SK-N-SH (cell line): ENCODE results near the gene ARID4A. TPM values are rescaled to one million over a fixed set of nuclear protein-coding genes. Genes with fewer than 3 reads are reported as not detected.

Experiments
- CTCF ChIA-PET: fragments of 300-600, 350-600 bp; formaldehyde crosslinking; extraction: SDS; loops from one replicate; lab custom pipeline; 2021; lab: Yijun Ruan, JAX
- POLR2A ChIA-PET: fragments of 350-600 bp; sonication (Branson Sonifier 250); formaldehyde crosslinking; extraction: SDS; loops from one replicate; lab custom pipeline; 2020; ENCODE audit warnings: antibody characterized with exemption, inconsistent platforms; lab: Yijun Ruan, JAX
- DNase-seq: peaks from one replicate; pipeline ENCODE4 v3.0.0; 2012
- H2AFZ ChIP-seq: fragments of 200-600 bp; sonication (generic); 2 replicates; pipeline ENCODE4 v1.8.1; 2016; ENCODE audit warnings: antibody characterized with exemption, mild to moderate bottlenecking, low read depth
- H3F3A ChIP-seq: fragments of 200-600 bp; sonication (generic); replicated peaks from 2 replicates; pipeline ENCODE3; 2016; ENCODE audit warnings: antibody characterized with exemption, mild to moderate bottlenecking; ENCODE audit not compliant: insufficient read depth
- H3K27ac ChIP-seq, 2 experiments: fragments of 200-500 bp in 1 of 2; fragments of 200-600 bp in 1 of 2; sonication (Bioruptor generic) in 1 of 2; sonication (generic), shearing (Covaris generic) in 1 of 2; 2 replicates each; pipeline versions ENCODE4 v1.5.1 to v1.6.1; 2014 to 2016; ENCODE audit warnings: low read depth in 2 of 2, inconsistent platforms in 1 of 2, low read length in 1 of 2, mild to moderate bottlenecking in 1 of 2, mixed read lengths in 1 of 2
- H3K27me3 ChIP-seq: fragments of 200-600 bp; sonication (generic), shearing (Covaris generic); 2 replicates; pipeline ENCODE4 v1.6.1; 2016; ENCODE audit warnings: mixed run types; ENCODE audit not compliant: insufficient read depth
- H3K36me3 ChIP-seq, 2 experiments: fragments of 200-500 bp in 1 of 2; fragments of 200-600 bp in 1 of 2; sonication (Bioruptor generic) in 1 of 2; sonication (generic) in 1 of 2; replicated peaks in 1 of 2; 2 replicates each; pipeline versions ENCODE3 to v1.5.1; 2014 to 2016; ENCODE audit warnings: low read length in 1 of 2, mild to moderate bottlenecking in 1 of 2; ENCODE audit not compliant: insufficient read depth in 2 of 2, control insufficient read depth in 1 of 2
- H3K4me1 ChIP-seq, 2 experiments: fragments of 200-500 bp in 1 of 2; fragments of 200-600 bp in 1 of 2; sonication (Bioruptor generic) in 1 of 2; sonication (generic), shearing (Covaris generic) in 1 of 2; 2 replicates each; pipeline versions ENCODE4 v1.5.1 to v1.6.1; 2014 to 2016; ENCODE audit warnings: low read depth in 1 of 2, low read length in 1 of 2, mixed run types in 1 of 2; ENCODE audit not compliant: insufficient read depth in 2 of 2, control insufficient read depth in 1 of 2
- H3K4me2 ChIP-seq: fragments of 200-600 bp; sonication (generic), shearing (Covaris generic); 2 replicates; pipeline ENCODE4 v1.6.1; 2017; ENCODE audit warnings: mixed run types
- H3K4me3 ChIP-seq, 2 experiments: fragments of 200-500 bp in 1 of 2; fragments of 200-600 bp in 1 of 2; sonication (Bioruptor generic) in 1 of 2; sonication (generic), shearing (Covaris generic) in 1 of 2; 2 replicates each; pipeline versions ENCODE4 v1.5.1 to v1.8.1; 2014 to 2016; ENCODE audit warnings: low read depth in 2 of 2, inconsistent platforms in 1 of 2, low read length in 1 of 2, mild to moderate bottlenecking in 1 of 2, mixed read lengths in 1 of 2, moderate library complexity in 1 of 2
- H3K79me2 ChIP-seq: fragments of 200-600 bp; sonication (generic); 2 replicates; pipeline ENCODE4 v1.8.1; 2017; ENCODE audit warnings: mild to moderate bottlenecking; ENCODE audit not compliant: insufficient read depth
- H3K9ac ChIP-seq: fragments of 200-600 bp; sonication (generic); 2 replicates; pipeline ENCODE4 v1.6.1; 2017; ENCODE audit warnings: mixed run types
- H3K9me2 ChIP-seq: fragments of 200-600 bp; sonication (generic); 2 replicates; pipeline ENCODE4 v1.6.1; 2017; ENCODE audit warnings: mixed run types
- H3K9me3 ChIP-seq: fragments of 200-600 bp; sonication (generic); 2 replicates; pipeline ENCODE4 v1.6.1; 2017; ENCODE audit warnings: mixed run types, mild to moderate bottlenecking, moderate library complexity
- H4K20me1 ChIP-seq: fragments of 200-600 bp; sonication (generic); 2 replicates; pipeline ENCODE4 v1.6.1; 2017; ENCODE audit warnings: mild to moderate bottlenecking, mixed run types; ENCODE audit not compliant: insufficient read depth
- CHD2 ChIP-seq: fragments of 150-350 bp; IDR thresholded peaks from 2 replicates; pipeline ENCODE4 v1.6.1; 2018; ENCODE audit warnings: low read length; ENCODE audit not compliant: partially characterized antibody
- EP300 ChIP-seq, 2 experiments: IDR thresholded peaks; 2 replicates each; pipeline versions ENCODE4 v1.4.0 to v1.6.1; 2012; ENCODE audit warnings: borderline replicate concordance in 1 of 2, low read depth in 1 of 2, low read length in 1 of 2
- EZH2phosphoT487 ChIP-seq: fragments of 200-600 bp; sonication (generic); IDR thresholded peaks from 2 replicates; pipeline ENCODE4 v1.6.1; 2017; ENCODE audit warnings: low read depth, mixed run types, mild to moderate bottlenecking, antibody characterized with exemption, moderate library complexity, borderline replicate concordance
- FOSL2 ChIP-seq: IDR thresholded peaks from 2 replicates; pipeline ENCODE4 v1.4.0; 2012; ENCODE audit warnings: low read depth, mild to moderate bottlenecking, moderate library complexity, borderline replicate concordance
- FOXM1 ChIP-seq: IDR thresholded peaks from 2 replicates; pipeline ENCODE4 v1.4.0; 2012; ENCODE audit warnings: low read depth, mild to moderate bottlenecking
- MEF2A ChIP-seq: IDR thresholded peaks from 2 replicates; pipeline ENCODE4 v1.4.0; 2012; ENCODE audit warnings: low read depth, borderline replicate concordance
- MXI1 ChIP-seq: IDR thresholded peaks from 2 replicates; pipeline ENCODE4 v1.6.1; 2012; ENCODE audit warnings: mild to moderate bottlenecking, low read depth, low read length, improper control_type of control experiment
- NFIC ChIP-seq: IDR thresholded peaks from 2 replicates; pipeline ENCODE4 v1.4.0; 2012; ENCODE audit warnings: borderline replicate concordance
- POLR2AphosphoS5 ChIP-seq: IDR thresholded peaks from 2 replicates; pipeline ENCODE4 v1.6.1; 2012; ENCODE audit warnings: low read depth, low read length
- RAD21 ChIP-seq: IDR thresholded peaks from 2 replicates; pipeline ENCODE4 v1.6.1; 2012; ENCODE audit warnings: mild to moderate bottlenecking, low read length
- SIN3A ChIP-seq: IDR thresholded peaks from 2 replicates; pipeline ENCODE4 v1.6.1; 2012; ENCODE audit warnings: low read depth, mild to moderate bottlenecking, low read length, moderate library complexity, borderline replicate concordance
- SMC3 ChIP-seq: IDR thresholded peaks from 2 replicates; pipeline ENCODE4 v1.6.1; 2012; ENCODE audit warnings: low read depth, low read length, improper control_type of control experiment
- TAF1 ChIP-seq: IDR thresholded peaks from 2 replicates; pipeline ENCODE4 v1.6.1; 2012; ENCODE audit warnings: low read depth, mild to moderate bottlenecking, low read length, moderate library complexity, borderline replicate concordance
- TCF12 ChIP-seq: IDR thresholded peaks from 2 replicates; pipeline ENCODE4 v1.4.0; 2012
- WGBS: methylation state at CpG from one replicate; pipeline ENCODE4 v1.1.6; 2017; ENCODE audit warnings: low lambda C conversion rate; 5-methylcytosine and 5-hydroxymethylcytosine counted together
- polyA plus RNA-seq, 3 experiments: library from polyadenylated mRNA; depleted of rRNA; stranded (reverse); fragments of >200 nt; gene quantifications; 2 replicates each; pipeline ENCODE4 v1.2.3, GENCODE V29; 2012
- TF ChIP-seq, protein P1 (sequence below): fragments of 150-350 bp; IDR thresholded peaks from 2 replicates; pipeline ENCODE4 v1.6.1; 2017; ENCODE audit warnings: antibody characterized with exemption, low read length, low read depth, borderline replicate concordance
- TF ChIP-seq, protein P2 (sequence below): fragments of 150-350 bp; IDR thresholded peaks from 2 replicates; pipeline ENCODE4 v1.6.1; 2016; ENCODE audit warnings: mild to moderate bottlenecking, low read depth, low read length
- TF ChIP-seq, protein P3 (sequence below): fragments of 200-600 bp; sonication (generic); IDR thresholded peaks from 2 replicates; pipeline ENCODE4 v1.6.1; 2017; ENCODE audit warnings: antibody characterized with exemption, mild to moderate bottlenecking, moderate library complexity

The ARID4A gene
- polyA plus RNA-seq, 1 of the 3 experiments (the other 2 are of a cell fraction), result 4.6 TPM

DNA sequence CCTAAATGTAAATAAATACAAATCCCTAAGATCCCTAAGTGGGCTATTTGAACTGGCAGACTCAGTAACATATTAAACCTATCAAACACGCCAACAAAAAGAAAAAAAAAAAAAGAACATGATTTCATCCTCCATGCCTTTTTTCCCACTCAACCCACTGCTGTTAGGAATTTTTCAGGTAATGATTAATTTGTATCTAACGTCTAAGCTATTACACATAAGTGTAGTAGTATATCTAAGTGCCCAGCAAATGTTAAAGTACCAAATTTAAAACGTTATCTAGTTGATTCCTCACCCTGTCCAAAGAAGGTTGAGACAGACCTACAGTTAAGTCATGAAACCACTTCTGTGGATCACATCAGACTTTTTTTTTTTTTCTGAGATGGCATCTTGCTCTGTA lies 16.4 kb upstream of the ARID4A start:
- no peak overlapping the region for H3K4me3 ChIP-seq
- H3K79me2 ChIP-seq, result peaks cover 92% of the 10 kb centered on the region
- TF ChIP-seq SIN3A, result no peak
- no peak for TF ChIP-seq FOSL2
- TF ChIP-seq FOXM1, result no peak
- TF ChIP-seq TCF12, result no peak
- no peak for TF ChIP-seq EZH2phosphoT487
- no peak for TF ChIP-seq SMC3
- TF ChIP-seq, protein P1, sequence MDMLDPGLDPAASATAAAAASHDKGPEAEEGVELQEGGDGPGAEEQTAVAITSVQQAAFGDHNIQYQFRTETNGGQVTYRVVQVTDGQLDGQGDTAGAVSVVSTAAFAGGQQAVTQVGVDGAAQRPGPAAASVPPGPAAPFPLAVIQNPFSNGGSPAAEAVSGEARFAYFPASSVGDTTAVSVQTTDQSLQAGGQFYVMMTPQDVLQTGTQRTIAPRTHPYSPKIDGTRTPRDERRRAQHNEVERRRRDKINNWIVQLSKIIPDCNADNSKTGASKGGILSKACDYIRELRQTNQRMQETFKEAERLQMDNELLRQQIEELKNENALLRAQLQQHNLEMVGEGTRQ, result no peak
- no peak for TF ChIP-seq TAF1
- TF ChIP-seq, protein P2, sequence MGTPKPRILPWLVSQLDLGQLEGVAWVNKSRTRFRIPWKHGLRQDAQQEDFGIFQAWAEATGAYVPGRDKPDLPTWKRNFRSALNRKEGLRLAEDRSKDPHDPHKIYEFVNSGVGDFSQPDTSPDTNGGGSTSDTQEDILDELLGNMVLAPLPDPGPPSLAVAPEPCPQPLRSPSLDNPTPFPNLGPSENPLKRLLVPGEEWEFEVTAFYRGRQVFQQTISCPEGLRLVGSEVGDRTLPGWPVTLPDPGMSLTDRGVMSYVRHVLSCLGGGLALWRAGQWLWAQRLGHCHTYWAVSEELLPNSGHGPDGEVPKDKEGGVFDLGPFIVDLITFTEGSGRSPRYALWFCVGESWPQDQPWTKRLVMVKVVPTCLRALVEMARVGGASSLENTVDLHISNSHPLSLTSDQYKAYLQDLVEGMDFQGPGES, result no peak
- no peak for TF ChIP-seq NFIC
- no peak for TF ChIP-seq RAD21
- no peak for TF ChIP-seq CHD2
- TF ChIP-seq, all 33 proteins: peak for 0
- H3K9me2 ChIP-seq, result no peaks in the 10 kb centered on the region
- no peaks in the 10 kb centered on the region for H3K9me3 ChIP-seq
- peaks cover 30% of the 10 kb centered on the region for H3F3A ChIP-seq
- WGBS, result 62% methylated on average over 3 of the region's 3 CpGs
- ChIA-PET POLR2A (no interaction called here), CTCF (no interaction called here)
- peaks cover 11 to 16% of the 10 kb centered on the region in 2 experiments; a peak in 3 of 4 replicates for H3K4me1 ChIP-seq
- H4K20me1 ChIP-seq, result peaks cover 21% of the 10 kb centered on the region
- peaks cover 46 to 77% of the 10 kb centered on the region in 2 experiments for H3K36me3 ChIP-seq
- peak overlapping the region; percentile 84 to 91 for H3K27ac ChIP-seq
- H2AFZ ChIP-seq, result no peak overlapping the region
- peak overlapping the region; percentile 21; the same call in 1 of the 2 replicates for H3K4me2 ChIP-seq
- H3K27me3 ChIP-seq, result no peaks in the 10 kb centered on the region
- no peak for DNase-seq
- H3K9ac ChIP-seq, result peak overlapping the region; percentile 49

DNA sequence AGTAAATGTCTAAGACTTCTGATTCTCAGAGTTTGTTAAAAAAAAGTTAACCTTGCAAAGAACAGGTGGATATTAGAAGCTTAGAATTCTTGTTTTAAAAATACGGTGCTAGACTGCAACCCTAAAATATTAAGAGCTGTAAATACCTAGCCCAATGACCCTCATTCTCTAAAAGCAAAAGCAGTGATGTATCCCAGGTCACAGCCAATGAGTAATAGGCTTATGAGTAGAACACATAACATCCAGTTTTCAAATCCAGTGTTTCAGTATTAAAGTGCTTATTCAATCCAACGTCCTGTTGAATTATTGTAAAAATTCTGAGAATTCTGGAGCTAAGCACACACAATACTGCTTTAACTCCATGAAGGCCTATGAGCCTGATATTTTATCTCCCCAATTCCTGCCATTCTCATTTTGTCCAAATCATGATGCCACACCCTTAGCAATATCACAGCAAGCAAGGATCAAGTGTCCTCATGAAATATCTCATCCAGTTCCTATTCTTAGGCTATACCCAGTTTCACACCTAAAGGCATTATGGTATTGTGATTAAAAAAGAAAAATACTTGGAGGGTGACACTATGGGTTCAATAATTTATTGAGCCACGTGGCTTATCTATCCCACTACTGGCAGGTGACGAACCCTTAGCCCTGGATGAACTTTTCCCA lies 15.3 kb upstream of the ARID4A start:
- Histone ChIP-seq H3K4me2 (no peak overlapping the region), H3K9me2 (no peaks in the 10 kb centered on the region), H3K27ac (peak overlapping the region; percentile 16 to 91; a peak in 2 of 4 replicates), H3K4me3 (no peak overlapping the region), H2AFZ (no peak overlapping the region), H3K27me3 (no peaks in the 10 kb centered on the region), H3K36me3 (peaks cover 57 to 78% of the 10 kb centered on the region in 2 experiments), H3K9me3 (no peaks in the 10 kb centered on the region), H3K9ac (no peak overlapping the region), H3K4me1 (peaks cover 11 to 16% of the 10 kb centered on the region in 2 experiments; a peak in 3 of 4 replicates), H3K79me2 (peaks cover 92% of the 10 kb centered on the region), H3F3A (peaks cover 30% of the 10 kb centered on the region), H4K20me1 (peaks cover 21% of the 10 kb centered on the region)
- TF ChIP-seq EZH2phosphoT487, result no peak
- TF ChIP-seq POLR2AphosphoS5, result no peak
- TF ChIP-seq, protein P3, sequence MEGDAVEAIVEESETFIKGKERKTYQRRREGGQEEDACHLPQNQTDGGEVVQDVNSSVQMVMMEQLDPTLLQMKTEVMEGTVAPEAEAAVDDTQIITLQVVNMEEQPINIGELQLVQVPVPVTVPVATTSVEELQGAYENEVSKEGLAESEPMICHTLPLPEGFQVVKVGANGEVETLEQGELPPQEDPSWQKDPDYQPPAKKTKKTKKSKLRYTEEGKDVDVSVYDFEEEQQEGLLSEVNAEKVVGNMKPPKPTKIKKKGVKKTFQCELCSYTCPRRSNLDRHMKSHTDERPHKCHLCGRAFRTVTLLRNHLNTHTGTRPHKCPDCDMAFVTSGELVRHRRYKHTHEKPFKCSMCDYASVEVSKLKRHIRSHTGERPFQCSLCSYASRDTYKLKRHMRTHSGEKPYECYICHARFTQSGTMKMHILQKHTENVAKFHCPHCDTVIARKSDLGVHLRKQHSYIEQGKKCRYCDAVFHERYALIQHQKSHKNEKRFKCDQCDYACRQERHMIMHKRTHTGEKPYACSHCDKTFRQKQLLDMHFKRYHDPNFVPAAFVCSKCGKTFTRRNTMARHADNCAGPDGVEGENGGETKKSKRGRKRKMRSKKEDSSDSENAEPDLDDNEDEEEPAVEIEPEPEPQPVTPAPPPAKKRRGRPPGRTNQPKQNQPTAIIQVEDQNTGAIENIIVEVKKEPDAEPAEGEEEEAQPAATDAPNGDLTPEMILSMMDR, result no peak
- TF ChIP-seq MXI1, result no peak
- TF ChIP-seq SMC3, result no peak
- TF ChIP-seq, protein P2, result no peak
- no peak for TF ChIP-seq EP300 (IDR thresholded peaks at IDR 0.05; ENCODE audit: borderline replicate concordance in 1 of 2, low read depth in 1 of 2, low read length in 1 of 2)
- no peak for TF ChIP-seq MEF2A
- CTCF ChIA-PET, result interaction anchor here (1.2 to 1.6 kb wide), 2 partner anchors 19 to 37 kb away, joined by 3 read pairs; no protein-coding TSS in a partner anchor
- 85% methylated on average over 4 of the region's 4 CpGs for WGBS
- POLR2A ChIA-PET, result no interaction called here
- DNase-seq, result no peak
